Measurements from ENCODE around the gene UXS1.

The UXS1 gene

GRCh38 chr2:106130251-106130998 lies 63.7 kb downstream of the UXS1 start:
- no peak for DNase-seq (ENCODE audit: low spot score)

DNA sequence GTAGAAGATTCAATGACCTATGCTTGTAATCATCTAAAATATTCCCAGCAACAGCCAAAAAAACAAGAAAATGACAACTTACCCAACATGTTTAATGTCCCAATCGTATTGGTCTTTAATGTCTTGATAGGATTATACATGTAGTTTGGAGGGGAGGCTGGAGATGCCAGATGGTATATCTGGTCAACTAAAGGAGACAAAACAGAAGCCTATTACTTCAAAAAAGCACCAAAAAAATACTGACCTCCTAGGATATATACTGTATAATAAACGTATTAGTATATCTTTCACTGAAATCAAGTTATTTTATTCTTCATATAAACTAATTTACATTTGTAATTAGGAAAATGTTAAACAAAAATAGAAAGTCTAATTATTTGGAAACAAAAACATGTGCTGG lies 64.5 kb downstream of the UXS1 start:
- no peak for DNase-seq (ENCODE audit: low spot score)

DNA sequence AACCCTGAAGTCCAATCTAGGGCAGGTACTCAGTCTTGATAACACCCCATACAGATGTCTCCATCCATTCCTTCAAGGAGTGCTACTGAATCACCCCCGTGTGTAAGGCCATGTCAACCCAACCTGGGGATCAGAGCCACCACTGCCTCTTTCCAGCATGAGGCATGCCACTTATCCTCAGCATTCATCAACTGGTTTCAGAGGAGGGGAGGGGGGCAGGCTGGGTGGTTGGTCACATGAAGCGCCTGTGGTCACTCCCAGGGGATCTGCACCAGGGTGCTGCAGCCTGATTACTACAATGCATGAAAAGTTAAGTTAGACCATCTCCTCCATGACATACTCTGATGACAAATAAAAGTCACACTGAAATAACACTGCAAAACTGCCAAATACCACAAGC lies 65.0 kb downstream of the UXS1 start:
- DNase-seq (ENCODE audit: low spot score): no peak

DNA sequence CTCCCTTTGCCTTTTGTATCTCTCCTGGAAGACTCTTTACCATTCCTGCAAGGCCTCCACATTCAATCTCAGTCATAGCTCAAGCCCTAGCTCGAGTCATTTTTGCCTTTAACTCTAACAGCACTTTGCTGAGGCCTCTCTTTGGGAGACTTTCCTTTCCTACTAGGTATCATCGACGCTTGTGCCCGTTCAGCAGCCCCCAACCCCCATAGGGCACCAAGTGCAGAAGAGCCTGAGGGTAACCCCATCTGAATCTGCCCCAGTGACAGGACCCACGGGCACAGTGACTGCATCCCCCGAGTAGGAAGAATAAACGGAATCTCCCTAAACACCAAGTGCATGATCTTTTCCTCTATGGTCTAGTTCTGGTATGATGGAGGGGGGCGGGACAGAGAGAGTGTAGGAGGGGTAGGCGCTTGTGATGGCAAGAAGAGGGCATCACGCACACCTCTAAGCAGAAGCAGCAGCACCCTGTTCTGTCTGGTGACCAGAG lies 66.3 kb downstream of the UXS1 start:
- DNase-seq (ENCODE audit: low spot score): no peak

GRCh38 chr2:106127282-106127771 lies 66.8 kb downstream of the UXS1 start:
- no peak for DNase-seq (ENCODE audit: low spot score)

DNA sequence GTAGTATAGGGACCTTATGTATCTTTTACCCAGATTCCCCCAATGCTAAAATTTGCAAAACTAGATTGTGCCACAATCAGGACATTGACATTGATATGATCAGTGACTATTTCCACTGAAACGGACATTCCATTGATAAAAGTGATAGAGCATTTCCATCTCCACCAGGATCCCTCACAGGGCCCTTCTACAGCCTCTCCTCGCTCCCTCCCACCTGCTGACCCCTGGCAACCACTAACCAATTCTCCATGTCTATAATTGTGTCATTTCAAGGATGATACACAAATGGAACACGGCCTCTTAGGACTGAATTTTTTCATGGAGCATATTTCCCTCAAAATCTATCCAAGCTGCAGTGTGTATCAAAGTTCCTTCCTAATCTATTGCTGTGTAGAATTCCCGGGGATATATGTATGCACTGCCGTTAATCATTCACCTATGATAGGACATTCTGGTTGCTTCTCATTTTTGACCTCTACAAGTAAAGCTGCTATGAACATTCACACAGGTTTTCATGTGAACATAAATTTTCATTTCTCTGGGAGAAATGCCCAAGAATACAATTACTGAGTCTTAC lies 67.3 kb downstream of the UXS1 start:
- DNase-seq (ENCODE audit: low spot score): no peak

DNA sequence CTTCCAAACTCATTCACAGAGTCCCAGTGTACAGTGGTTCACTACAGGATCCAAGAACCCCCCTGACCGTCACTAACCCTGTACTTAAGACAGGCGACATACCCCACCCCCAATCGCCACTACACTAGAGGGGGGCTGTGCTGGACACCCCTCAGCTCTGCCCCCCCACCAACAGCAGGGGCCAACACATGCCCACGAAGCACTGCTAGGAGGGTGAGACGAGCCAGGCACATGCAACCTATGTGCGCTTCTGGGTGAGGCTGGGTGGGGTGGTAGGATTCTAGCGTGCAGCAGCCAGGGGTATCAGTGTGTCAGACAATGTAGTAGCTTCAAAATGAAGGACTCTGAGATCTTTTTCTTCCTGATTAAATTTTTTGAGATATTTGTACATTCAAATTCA lies 67.8 kb downstream of the UXS1 start:
- DNase-seq (ENCODE audit: low spot score): no peak

DNA sequence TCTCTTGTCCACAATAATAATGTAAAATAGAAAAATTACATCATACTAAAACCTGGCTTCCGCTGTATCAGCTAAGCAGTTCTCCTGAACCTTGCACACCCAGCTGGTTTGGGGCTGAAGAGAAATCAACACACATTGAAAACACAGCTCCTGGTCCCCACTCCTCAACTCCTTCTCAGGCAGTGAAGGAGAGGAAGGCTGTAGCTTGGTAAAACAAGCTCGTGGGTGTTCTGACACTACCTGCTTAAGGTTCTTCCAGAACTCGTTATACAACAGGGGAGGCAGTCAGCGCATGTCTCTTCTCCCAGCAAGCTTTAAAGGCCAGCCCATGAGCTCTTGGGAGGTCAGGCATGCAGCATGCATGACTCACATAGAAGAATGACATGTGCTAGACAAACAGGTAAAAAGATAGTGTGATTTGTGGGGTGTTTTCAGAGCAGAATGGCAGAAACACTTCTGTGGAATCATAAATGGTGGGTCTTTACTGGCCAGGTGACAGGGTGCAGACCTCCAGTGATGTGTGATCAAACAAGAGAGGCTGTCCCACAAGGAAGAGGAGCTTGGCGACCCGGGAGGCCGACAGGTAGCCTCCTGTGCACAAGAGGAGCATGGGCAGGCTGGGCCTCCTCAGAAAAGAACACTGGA lies 69.1 kb downstream of the UXS1 start:
- DNase-seq (ENCODE audit: low spot score): no peak

DNA sequence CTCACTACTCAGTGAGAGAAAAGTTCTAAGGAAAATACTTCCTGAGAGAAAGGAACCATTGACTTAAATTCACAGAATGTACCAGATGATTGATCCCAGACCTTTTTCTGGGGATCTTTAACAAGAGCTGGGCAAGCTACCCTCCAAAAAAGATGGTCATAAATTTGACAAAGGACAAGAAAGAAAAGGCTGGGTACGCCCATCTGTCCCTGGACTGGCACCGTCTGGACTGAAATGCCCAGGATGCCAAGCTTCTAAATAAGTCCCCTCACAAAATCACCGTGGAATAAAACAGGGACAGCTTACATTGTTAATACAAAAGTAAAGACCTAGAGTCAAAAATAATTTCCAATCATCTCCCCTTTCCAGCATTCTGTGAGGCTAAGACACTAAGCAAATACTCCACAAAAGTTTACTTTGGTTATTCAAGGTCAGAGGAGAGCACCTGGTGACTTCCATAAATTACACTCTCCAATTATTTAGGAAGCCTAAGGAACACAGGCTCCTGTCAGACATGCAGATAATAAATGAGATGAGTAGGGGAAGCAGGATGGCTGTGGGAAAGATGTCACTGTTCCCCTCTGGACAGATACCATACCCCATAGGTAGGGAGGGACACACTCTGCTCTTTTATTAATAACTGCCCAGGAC lies 69.9 kb downstream of the UXS1 start:
- no peak for DNase-seq (ENCODE audit: low spot score)

DNA sequence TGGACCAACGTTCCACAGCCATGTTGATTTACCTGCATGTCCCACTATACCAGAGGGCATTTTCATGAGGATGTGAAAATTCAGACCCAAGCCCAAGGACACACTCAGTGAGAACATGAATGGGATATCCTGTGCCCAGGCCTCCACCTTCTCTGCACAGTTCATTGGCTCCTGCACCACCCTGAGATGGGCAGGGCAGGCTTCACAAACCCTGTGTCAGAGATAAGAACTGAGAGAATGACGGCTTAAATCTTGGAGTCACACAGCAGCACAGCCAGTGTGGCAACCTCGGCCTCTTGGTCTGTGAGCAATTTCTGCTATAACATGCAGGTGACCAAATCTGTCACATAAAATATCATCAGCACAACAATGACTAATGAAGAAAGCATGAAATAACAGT lies 71.9 kb downstream of the UXS1 start:
- DNase-seq (ENCODE audit: low spot score): no peak

DNA sequence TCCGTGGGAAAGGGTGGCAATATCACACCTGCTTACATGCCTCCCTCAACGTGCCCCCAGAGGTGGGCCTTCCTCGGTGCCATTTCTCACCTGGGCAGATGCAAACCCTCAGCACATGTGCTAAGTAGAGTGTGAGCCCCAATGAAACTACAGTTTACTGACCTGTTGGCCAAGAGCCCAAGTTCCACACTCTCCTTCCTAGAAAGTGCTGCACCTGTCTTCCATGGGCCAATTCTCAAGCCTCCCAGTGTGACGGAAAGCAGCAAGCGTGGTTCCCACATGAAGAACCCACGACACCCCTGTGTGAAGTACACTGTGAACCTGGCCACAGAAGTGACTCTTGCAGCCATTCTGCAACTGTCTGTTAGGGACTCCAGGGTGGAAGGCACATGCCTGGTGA lies 73.7 kb downstream of the UXS1 start:
- DNase-seq (ENCODE audit: low spot score): no peak

GRCh38 chr2:106119074-106119473 lies 75.0 kb downstream of the UXS1 start:
- DNase-seq (ENCODE audit: low spot score): no peak

DNA sequence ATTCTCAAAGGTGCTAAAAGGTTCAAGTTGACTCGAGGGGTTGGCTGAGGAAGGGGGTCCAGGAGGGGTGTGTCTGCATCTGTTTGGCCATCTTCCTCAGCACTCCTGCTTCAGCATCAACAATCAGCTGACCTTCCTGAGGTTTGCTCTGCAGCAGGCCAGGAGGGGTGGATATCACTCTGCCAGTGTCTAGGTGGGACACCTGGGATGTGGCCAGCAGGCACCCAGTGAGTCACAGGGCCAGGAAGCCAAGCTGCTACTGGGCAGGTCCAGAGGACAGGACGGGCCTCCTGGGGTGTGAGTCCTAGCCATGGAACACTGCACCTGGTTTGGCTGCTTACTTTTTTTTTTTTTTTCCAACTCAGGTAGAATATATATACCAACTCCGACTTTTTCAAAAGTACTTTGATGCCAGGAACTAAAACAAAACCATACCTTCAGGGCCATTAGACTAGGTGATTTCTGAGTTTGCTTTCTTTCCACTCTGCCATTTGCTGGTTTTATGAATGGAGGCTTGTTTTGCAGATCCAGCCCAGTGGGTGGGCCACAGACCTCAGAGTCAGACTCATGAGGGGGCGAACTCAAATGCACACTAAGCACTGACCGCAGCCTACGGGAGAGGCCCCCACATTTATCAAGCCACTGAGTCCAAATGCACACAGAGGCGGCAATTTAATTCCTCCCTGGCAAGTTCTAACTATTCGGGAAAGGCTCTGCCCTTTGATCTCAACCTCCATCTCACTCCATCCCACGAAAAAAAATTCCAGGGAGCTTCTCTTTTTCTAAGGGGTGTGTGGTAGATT lies 76.0 kb downstream of the UXS1 start:
- no peak for DNase-seq (ENCODE audit: low spot score)

- no peak for DNase-seq (ENCODE audit: low spot score)
These were observed 76.8 kb downstream of the UXS1 start for GRCh38 chr2:106117347-106117746.

DNA sequence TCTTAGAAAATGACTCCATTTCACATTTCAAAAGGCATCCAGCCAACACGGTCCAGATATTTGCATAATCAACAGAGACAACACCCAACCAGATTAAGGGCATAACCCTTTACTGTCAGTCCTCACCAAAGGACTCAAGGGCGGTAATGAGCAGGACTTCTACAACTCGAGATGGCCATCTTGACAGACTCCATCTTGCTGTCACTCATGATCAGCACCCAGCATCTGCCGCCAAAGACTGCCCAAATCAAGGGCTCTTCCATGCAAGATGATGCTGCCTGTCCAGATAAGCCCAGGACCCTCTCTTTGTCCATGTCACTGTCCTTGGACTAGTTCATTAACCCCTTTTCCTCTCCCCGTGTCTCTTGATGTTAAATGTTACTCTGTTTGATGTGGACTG lies 77.9 kb downstream of the UXS1 start:
- no peak for DNase-seq (ENCODE audit: low spot score)

- DNase-seq (ENCODE audit: low spot score): no peak
These were observed 78.4 kb downstream of the UXS1 start for GRCh38 chr2:106115665-106116064.

- DNase-seq (ENCODE audit: low spot score): peak; percentile 52
These were observed 78.9 kb downstream of the UXS1 start for GRCh38 chr2:106115250-106115649.

- DNase-seq (ENCODE audit: low spot score): no peak
These were observed 79.9 kb downstream of the UXS1 start for GRCh38 chr2:106114166-106114565.

DNA sequence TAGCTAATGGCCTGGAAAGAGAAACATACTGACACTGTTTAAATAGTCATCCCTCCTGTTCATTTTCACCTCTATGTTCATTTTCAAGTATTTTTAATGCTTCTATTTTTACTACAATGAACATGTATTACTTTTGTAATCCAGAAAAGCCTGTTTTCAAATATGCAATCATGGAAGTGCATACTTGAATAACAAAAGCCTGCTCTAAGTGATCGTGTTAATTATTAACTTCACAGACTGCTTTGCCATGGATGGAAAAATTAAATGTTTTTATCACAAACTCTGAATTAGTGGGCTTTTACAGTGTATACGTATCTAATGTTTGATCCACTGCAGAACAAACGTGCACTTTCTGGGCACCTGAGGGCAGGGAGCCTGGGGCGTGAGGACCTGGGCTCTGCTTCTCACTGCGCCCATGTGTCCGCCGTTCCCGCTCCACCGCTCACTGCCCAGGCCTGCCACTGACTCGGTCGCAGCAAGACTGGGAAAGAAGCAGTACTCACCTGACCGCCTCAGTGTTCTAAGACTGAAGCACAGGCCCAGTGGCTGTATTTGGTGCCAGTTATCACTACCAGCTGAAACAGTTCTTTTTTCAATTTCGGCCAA lies 80.6 kb downstream of the UXS1 start:
- DNase-seq (ENCODE audit: low spot score): no peak

DNA sequence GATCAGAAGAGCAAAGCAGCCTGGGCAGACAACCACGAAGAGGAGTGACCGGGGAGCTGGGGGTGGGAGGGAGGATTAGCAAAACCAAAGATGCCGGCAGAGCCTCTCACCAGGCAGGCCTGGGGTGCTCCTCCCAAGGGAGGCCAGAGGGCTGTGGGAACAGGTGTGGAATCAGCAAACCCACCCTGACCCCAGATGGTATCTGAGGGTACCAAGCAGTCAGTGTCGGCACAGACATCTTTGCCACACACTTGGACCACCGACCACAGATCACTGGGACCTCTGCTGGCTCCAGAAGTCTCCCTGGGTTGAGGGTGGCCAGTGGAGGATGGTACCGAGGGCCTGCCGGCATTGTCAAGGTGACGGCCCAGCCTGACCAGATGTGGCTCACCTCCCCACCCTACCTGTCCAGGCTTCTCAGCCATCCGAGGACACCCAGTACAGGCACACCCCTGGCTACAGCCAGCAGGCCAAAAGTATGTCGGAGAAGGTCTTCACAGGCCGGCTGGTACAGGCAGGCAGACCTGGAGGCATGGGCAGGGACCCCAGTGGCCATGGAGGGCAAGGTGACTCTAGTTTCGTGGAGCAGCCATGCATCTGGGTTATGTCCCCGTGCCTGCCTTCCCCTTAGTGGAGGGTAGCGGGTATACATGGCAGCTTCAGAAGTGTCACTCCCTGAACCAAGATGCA lies 82.1 kb downstream of the UXS1 start:
- DNase-seq (ENCODE audit: low spot score): no peak
